Fibroblast of pulmonary artery (primary cell): ENCODE measurements around the gene IGLL5.
"Not testable (repeated sequence)": the region's sequence is repeated elsewhere in the genome, so short reads cannot be mapped to it uniquely, and the experiment has no call there.

Experiments used
- DNase-seq: peaks from one replicate; pipeline ENCODE4 v3.0.0-alpha.2; 2010; ENCODE audit warnings: low read depth
- H3K4me3 ChIP-seq: replicated peaks from 2 replicates; pipeline ENCODE4 v1.5.1; 2011; ENCODE audit warnings: low read depth, mild to moderate bottlenecking, control low read depth, low read length, moderate library complexity
- TF ChIP-seq, protein P1 (sequence below): IDR thresholded peaks from 2 replicates; pipeline ENCODE4 v1.5.1; 2011; ENCODE audit warnings: mild to moderate bottlenecking, control low read depth, low read length, inconsistent platforms; ENCODE audit errors: missing control alignments

Gene IGLL5

DNA sequence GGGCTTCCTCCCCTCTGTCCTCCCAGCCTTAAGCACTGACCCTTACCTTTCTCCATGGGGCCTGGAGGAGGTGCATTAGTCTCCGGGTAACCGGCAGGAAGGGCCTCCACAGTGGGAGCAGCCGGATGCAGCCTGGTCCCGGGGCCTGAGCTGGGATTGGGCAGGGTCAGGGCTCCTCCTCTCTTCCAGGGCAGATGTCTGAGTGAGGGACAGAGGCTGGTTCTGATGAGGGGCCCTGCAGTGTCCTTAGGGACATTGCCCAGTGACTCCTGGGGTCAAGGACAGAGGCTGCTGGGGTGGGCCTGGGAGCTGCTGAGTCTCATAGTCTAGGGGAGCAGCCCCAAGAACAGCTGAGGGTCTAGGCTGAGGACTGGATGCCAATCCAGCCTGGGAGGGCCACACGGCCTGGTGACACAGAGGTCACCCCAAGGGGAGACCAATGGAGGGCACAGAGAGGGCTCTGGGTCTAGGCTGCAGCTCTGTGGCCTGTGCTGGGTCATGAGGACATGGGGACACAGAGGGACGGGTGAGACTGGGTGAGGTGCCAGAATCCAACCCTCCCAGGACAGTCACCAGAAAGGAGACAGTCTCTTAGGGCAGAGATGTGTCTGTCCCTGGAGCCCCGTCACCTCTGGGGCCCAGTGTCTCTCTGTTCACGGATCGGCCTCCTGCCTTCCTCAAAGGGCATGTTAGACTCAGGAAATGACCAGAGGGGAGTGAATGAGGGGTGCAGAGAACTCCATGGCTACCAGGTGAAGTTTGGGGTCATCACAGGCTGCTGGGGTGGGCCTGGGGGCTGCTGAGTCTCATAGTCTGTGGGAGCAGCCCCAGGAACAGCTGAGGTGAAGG lies 6.5 kb downstream of the IGLL5 start:
- DNase-seq, result no peak
- TF ChIP-seq, protein P1, sequence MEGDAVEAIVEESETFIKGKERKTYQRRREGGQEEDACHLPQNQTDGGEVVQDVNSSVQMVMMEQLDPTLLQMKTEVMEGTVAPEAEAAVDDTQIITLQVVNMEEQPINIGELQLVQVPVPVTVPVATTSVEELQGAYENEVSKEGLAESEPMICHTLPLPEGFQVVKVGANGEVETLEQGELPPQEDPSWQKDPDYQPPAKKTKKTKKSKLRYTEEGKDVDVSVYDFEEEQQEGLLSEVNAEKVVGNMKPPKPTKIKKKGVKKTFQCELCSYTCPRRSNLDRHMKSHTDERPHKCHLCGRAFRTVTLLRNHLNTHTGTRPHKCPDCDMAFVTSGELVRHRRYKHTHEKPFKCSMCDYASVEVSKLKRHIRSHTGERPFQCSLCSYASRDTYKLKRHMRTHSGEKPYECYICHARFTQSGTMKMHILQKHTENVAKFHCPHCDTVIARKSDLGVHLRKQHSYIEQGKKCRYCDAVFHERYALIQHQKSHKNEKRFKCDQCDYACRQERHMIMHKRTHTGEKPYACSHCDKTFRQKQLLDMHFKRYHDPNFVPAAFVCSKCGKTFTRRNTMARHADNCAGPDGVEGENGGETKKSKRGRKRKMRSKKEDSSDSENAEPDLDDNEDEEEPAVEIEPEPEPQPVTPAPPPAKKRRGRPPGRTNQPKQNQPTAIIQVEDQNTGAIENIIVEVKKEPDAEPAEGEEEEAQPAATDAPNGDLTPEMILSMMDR, result no peak
- H3K4me3 ChIP-seq, result no peak overlapping the region

DNA sequence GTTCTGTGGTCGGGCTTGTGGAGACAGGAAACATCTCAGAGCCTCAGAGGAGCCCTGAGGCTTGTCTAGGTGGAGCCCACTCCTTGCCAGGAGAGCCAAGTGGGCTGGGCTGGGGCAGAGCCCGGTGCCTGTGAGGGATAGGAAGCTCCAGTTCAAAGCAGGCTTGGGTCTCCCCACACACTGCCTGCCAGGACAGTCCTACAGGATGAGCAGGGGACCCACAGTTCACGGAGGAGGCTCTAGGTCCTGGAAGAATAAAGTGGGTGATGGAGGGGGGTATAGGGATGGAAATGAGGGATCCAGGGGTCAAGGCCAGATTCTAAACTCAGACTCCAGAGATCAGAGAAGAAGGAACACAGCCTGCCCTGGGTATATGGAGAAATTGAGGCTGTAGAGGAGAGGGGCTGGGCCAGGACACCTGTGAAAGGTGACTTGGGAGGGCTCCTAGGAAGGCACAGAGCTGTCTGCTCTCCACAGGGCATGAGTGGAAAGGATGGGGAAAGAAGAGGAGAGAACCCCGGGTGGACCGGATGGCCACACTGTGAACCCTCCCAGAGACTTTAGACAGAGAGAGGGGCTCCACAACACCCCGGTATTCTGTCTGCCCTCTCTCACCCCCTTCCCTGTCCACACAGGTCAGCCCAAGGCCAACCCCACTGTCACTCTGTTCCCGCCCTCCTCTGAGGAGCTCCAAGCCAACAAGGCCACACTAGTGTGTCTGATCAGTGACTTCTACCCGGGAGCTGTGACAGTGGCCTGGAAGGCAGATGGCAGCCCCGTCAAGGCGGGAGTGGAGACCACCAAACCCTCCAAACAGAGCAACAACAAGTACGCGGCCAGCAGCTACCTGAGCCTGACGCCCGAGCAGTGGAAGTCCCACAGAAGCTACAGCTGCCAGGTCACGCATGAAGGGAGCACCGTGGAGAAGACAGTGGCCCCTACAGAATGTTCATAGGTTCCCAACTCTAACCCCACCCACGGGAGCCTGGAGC lies 7.4 kb downstream of the IGLL5 start:
- TF ChIP-seq, protein P1, result no peak
- H3K4me3 ChIP-seq, result no peak overlapping the region
- no peak for DNase-seq

DNA sequence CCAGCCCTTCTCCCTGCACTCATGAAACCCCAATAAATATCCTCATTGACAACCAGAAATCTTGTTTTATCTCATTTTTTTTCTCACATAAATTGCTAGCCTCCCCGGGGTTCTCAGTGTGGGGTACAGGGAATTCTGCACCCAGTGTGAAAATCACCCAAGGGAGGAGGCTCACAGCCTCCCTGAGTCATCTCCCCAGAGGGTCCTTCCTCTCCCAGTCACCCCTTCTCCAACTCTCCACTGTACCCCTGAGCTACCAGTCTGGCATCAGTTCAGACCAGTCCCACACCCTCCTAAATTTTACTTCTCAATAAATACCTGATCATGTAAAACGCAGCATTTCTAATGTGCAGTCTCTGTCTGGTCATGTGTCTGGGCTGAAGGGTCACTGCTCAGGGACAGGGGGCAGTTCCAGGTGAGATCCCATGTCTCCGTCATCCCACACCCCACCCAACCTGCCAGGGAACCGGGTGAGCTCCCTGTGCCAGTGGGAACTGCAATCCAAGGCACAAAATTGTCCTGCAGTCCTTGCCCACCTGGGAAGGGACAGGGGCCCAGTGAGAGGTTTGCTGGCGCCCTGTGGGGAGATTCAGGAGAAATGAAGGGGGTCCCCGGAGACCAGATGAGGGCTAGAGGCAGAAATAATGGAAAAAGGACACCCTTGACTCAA lies 8.3 kb downstream of the IGLL5 start:
- TF ChIP-seq, protein P1, result no peak
- H3K4me3 ChIP-seq, result no peak overlapping the region

DNA sequence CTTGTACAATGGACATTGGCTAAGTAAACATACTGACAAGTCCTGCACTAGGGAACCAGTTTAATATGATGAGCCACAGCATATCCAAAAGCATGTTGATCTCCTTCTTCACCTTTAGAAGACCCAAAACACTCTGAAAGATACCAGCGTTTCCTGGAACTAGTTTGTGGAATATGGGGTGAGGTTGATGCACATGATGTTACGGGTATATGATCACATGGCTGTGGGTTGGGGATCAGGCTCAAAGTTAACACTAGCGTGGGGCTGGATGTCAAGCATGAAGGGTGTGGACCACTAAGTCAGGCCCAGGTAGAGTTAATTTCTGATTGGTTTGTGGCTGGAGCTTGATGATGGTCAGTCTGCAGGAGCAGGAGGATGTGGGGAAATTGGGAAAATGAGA lies 9.0 kb downstream of the IGLL5 start:
- TF ChIP-seq, protein P1, result no peak
- no peak for DNase-seq
- H3K4me3 ChIP-seq, result no peak overlapping the region

More for the DNA sequence above, 8.3 kb downstream of the IGLL5 start:
- no peak for DNase-seq

DNA sequence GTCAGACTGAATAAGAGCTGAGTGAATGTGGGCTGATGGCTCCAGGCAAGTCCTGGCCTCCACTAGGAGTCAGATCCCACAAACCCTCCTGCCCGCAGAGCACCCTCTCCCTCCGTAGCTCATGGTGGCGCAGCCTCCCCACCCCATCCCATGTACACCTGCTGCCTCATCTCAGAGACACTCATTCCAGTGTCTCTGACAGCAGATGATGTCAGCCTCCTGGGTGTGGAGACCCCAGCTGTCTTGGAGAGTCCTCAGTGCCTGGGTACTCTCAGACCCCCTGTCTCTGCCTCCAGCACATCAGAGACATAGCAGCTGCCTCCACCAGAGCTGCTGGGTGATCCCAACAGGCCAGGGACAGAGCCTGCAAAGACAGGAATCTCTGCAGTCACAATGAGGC lies 9.5 kb downstream of the IGLL5 start:
- DNase-seq, result no peak
- H3K4me3 ChIP-seq, result no peak overlapping the region
- TF ChIP-seq, protein P1, result no peak

DNA sequence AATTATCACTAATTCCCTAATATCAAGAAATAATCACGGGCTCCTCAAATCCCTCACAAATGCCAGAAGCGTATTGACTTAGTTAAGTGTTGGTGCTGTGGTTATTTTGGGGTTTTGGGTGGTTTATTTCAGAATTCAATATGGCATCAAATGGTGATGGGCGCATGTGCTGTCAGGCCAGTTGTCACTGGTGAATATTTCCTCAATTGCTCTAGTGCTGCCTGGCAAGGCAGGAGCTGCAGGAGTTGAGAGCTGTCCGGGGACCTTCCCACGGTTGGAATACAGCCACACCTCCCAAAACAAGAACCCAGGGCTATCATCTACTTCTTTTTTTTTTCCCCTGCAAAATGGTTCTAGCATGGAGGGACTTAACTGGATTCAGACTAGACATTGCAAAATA lies 10.3 kb downstream of the IGLL5 start:
- no peak for DNase-seq
- no peak overlapping the region for H3K4me3 ChIP-seq
- TF ChIP-seq, protein P1, result no peak

DNA sequence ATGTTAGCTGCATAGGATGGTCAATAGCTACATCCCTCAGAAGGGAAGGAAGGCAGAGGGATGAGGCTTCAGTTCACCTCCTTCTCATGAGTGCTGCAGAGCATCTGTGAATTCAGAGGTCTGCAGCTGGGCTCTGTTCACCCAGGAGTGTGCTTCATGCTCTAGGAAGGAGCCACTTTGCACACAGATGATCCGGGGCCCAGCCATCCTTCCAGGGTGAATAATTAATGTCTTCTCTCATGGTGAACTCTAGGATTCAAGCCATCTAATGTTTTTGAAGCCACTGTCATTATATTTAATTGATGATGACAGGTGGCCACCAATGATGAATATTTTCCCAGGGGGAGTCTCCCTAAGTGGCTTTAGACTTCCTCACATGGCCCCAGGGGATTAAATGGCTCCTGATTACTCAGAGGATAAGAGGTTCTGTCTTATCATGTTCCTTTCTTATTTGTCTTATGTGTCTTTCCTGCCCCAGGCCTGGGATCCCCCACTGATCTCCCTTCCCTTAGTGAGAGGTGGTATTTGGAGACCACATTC lies 10.9 kb downstream of the IGLL5 start:
- not testable (repeated sequence) for H3K4me3 ChIP-seq, DNase-seq

DNA sequence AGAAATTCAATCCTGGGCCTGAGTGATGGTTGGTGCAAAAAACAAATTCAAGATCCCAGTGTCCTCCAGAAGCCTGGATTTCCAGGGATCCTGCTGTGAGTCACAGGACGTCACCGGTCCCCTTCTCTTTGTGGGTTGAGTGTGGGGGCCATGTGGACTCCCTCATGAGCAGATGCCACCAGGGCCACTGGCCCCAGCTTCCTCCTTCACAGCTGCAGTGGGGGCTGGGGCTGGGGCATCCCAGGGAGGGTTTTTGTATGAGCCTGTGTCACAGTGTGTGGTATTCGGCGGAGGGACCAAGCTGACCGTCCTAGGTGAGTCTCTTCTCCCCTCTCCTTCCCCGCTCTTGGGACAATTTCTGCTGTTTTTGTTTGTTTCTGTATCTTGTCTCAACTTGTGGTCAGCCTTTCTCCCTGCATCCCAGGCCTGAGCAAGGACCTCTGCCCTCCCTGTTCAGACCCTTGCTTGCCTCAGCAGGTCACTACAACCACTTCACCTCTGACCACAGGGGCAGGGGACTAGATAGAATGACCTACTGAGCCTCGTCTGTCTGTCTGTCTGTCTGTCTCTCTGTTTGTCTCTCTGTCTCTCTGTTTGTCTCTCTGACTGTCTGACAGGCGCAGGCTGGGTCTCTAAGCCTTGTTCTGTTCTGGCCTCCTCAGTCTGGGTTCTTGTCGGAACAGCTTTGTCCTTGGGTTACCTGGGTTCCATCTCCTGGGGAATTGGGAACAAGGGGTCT lies 11.9 kb downstream of the IGLL5 start:
- H3K4me3 ChIP-seq, DNase-seq: not testable (repeated sequence)

DNA sequence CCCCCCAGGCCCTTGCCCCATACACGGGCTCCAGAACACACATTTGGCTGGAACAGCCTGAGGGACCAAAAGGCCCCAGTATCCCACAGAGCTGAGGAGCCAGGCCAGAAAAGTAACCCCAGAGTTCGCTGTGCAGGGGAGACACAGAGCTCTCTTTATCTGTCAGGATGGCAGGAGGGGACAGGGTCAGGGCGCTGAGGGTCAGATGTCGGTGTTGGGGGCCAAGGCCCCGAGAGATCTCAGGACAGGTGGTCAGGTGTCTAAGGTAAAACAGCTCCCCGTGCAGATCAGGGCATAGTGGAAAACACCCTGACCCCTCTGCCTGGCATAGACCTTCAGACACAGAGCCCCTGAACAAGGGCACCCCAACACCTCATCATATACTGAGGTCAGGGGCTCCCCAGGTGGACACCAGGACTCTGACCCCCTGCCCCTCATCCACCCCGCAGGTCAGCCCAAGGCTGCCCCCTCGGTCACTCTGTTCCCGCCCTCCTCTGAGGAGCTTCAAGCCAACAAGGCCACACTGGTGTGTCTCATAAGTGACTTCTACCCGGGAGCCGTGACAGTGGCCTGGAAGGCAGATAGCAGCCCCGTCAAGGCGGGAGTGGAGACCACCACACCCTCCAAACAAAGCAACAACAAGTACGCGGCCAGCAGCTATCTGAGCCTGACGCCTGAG lies 13.1 kb downstream of the IGLL5 start:
- not testable (repeated sequence) for H3K4me3 ChIP-seq, DNase-seq
